ENCODE measurements around the gene LSM10. TPM values are rescaled to one million over a fixed set of nuclear protein-coding genes. Genes with fewer than 3 reads are reported as not detected.

LSM10 gene
- total and polyA plus RNA-seq, 7 donors = 50.5 to 114 (median 56.6) TPM

GRCh38 chr1:36385410-36386264, 12.1 kb downstream of the LSM10 start, which contains the start of gene STK40:
Gene STK40, minus strand, starts transcription at chr1:36385924. Its CDS starts 24,592 bp downstream, at chr1:36361332.
- Histone ChIP-seq H3K9me3 (no peaks in the 10 kb centered on the region), H3K36me3 (peaks cover 0 to 6% (median 3%) of the 10 kb centered on the region in 4 donors), H3K4me1 (peaks cover 0 to 77% (median 66%) of the 10 kb centered on the region in 4 donors), H3K27ac (peak within 1 kb of the TSS; percentile 95 to 98 (median 97)), H3K4me3 (peak within 1 kb of the TSS; percentile 78 to 97 (median 90)), H3K27me3 (no peaks in the 10 kb centered on the region)
- TF ChIP-seq EP300 (IDR thresholded peaks at IDR 0.05) (peak in 1 of 4 donors; percentile 28), POLR2AphosphoS5 (IDR thresholded peaks at IDR 0.05) (peak; percentile 86 to 94 (median 91)), CTCF (IDR thresholded peaks at IDR 0.05) (no peak), POLR2A (IDR thresholded peaks at IDR 0.05) (peak in 1 of 2 donors; percentile 7)
- 0% methylated on average over 82 of the region's 82 CpGs for WGBS, 2 donors
- intact Hi-C loops (cut with DNase I) = loop anchor here (1.0 to 5.0 kb wide), 3 partner anchors 12 to 238 kb away; partner anchors contain the start of genes LSM10, THRAP3 and TRAPPC3
- DNase-seq = peak; percentile 99

- no peaks in the 10 kb centered on the region for H3K36me3 ChIP-seq
- peak; percentile 82 for DNase-seq
- intact Hi-C loops (cut with DNase I) = loop anchor here (5.0 kb wide), 1 partner anchor 237 kb away; the partner anchor contains the start of gene TRAPPC3
- H3K9me3 ChIP-seq = no peaks in the 10 kb centered on the region
- peak overlapping the region; percentile 95 to 98 (median 97) for H3K27ac ChIP-seq
- peaks cover 0 to 80% (median 68%) of the 10 kb centered on the region in 4 donors for H3K4me1 ChIP-seq
- TF ChIP-seq CTCF (IDR thresholded peaks at IDR 0.05) = no peak
- TF ChIP-seq EP300 (IDR thresholded peaks at IDR 0.05) = no peak
- TF ChIP-seq POLR2A (IDR thresholded peaks at IDR 0.05) = no peak
- TF ChIP-seq POLR2AphosphoS5 (IDR thresholded peaks at IDR 0.05) = no peak
- no peaks in the 10 kb centered on the region for H3K27me3 ChIP-seq
- peak overlapping the region; percentile 78 to 97 (median 90) for H3K4me3 ChIP-seq
- WGBS, 2 donors = 0 to 1% methylated on average over 25 of the region's 25 CpGs
These were observed 12.9 kb downstream of the LSM10 start for GRCh38 chr1:36384542-36385409.

GRCh38 chr1:36383240-36383639, 14.5 kb downstream of the LSM10 start:
- H3K4me3 ChIP-seq = no peak overlapping the region
- peaks cover 0 to 77% (median 61%) of the 10 kb centered on the region in 4 donors for H3K4me1 ChIP-seq
- intact Hi-C loops (cut with DNase I) = no loop called here

More at GRCh38 chr1:36383240-36383639, 14.5 kb downstream of the LSM10 start:
- no peaks in the 10 kb centered on the region for H3K27me3 ChIP-seq
- peak overlapping the region in 3 of 4 donors; percentile 40 to 98 (median 95) for H3K27ac ChIP-seq
- H3K36me3 ChIP-seq = peaks cover 0 to under 1% (median 0%) of the 10 kb centered on the region in 4 donors
- 91 to 92% methylated on average over 4 of the region's 4 CpGs for WGBS, 2 donors
- TF ChIP-seq EP300 (IDR thresholded peaks at IDR 0.05) = no peak
- no peak for TF ChIP-seq POLR2A (IDR thresholded peaks at IDR 0.05)
- no peak for TF ChIP-seq CTCF (IDR thresholded peaks at IDR 0.05)
- TF ChIP-seq POLR2AphosphoS5 (IDR thresholded peaks at IDR 0.05) = no peak
- no peak for DNase-seq
- no peaks in the 10 kb centered on the region for H3K9me3 ChIP-seq

Data from sigmoid colon (tissue), 7 donors.